ENCODE results near the gene ARL2. TPM values are rescaled to one million over a fixed set of nuclear protein-coding genes. Genes with fewer than 3 reads are reported as not detected.
A peak's percentile ranks its signal among the peaks of the same experiment; 100 is the strongest.

The ARL2 gene
- total RNA-seq, 2 donors from 2014 or later: 82.6 to 96.1 TPM

DNA sequence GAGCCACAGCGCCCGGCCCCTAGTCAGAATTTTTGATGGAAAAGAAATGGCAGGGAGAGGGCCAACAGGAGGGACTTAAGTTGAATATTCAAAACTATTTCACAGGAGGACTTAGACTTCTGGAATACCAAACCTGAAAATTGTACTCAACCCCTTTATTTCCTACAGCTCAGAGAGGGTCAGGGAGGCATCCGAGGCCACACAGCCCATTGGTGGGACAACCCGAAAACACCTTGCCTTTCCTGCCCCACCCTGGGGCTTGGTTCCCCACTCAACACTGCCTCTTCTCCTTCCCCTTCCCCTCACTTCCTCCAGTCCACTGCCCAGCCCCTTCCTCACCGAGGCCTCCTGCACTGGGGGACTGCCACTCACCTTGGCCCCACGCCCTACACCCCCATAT, 43.0 kb downstream of the ARL2 start:
- no peak for DNase-seq (ENCODE audit: low spot score in 2 of 2)
- no peaks in the 10 kb centered on the region for H3K36me3 Mint-ChIP-seq
- no peaks in the 10 kb centered on the region for H3K9me3 Mint-ChIP-seq
- ATAC-seq: no peak
- no peak overlapping the region for H3K27ac Mint-ChIP-seq

DNA sequence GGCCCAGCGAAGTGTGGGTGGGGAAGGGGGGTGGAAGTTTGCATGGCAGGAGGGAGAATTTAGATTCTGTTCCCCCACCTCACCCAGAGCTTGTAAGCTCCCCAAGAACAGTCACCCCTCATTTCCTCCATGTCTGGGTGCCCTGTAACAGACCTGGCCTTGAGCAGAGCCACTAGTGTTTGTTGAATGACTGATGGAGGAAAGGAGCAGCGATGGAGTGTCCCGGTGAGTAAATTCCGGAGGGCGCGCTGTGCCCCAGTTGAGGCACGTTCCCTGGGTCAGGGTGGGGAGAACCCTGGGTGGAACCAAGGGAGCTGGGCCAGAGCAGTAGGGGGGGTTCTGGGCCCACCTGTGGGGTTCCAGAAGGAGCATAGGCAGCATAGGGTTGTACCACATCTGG, 43.6 kb downstream of the ARL2 start:
- DNase-seq (ENCODE audit: low spot score in 2 of 2) (no peak), ATAC-seq (no peak)
- no peaks in the 10 kb centered on the region for H3K9me3 Mint-ChIP-seq
- H3K27ac Mint-ChIP-seq: no peak overlapping the region
- H3K36me3 Mint-ChIP-seq: no peaks in the 10 kb centered on the region

DNA sequence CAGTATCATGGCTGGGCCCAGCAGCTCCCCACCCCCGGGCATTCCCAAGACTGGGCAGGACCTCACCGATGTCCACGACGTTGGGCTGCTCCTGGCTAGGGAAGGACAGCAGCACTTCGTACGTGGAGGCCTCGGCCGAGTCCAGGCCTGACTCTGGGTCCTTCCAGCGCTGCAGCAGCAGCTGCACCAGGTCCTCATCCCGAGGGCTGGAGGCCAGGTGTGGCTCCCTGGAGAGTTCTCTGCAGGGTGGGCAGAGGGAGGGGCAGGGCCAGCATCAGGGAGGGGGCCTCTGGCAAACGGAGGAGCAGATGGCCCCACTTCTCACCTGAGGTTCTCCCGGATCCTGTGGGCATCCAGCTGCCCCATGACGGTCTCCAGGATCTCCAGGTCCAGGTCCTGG, 44.1 kb downstream of the ARL2 start:
- no peak overlapping the region for H3K27ac Mint-ChIP-seq

DNA sequence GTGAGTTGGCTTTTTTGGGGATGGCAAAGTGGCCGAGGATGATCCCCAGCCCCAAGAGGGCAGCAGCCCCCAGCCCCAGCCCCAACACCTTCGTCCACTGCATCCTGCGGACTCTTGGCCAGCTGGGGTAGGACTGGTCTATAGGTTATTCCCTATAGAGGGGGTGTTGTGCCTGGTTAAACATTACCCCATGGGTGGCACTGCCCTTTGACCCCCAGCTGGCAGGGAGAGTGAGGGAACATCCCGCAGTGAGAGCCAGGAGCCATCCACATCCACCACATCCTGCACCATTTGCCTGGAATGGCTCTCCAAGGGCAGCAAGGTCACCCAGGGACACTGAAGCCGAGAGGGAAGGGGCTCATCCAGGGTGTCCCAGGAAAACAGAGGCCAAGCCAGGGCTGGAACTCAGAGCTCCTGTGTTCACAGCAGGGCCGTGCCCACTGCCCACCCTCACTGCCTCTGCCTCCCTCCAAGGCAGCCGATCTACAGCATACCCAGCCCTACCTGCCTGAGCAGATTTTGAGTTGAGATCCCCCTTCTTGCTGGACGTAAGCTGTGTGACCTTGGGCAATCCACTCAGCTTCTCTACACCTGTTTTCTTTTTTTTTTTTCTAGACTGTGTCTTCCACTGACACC, 44.6 kb downstream of the ARL2 start, which contains the start of gene NAALADL1:
Gene NAALADL1, minus strand, starts transcription at position 135 of the 636 bp plus-strand sequence. Its CDS starts 32 bp downstream, at position 103.
- ATAC-seq (no peak), DNase-seq (ENCODE audit: low spot score in 2 of 2) (no peak)
- no peaks in the 10 kb centered on the region for H3K36me3 Mint-ChIP-seq
- H3K9me3 Mint-ChIP-seq: no peaks in the 10 kb centered on the region
- H3K27ac Mint-ChIP-seq: no peak within 1 kb of the TSS

More for the DNA sequence above, 44.1 kb downstream of the ARL2 start:
- H3K36me3 Mint-ChIP-seq: no peaks in the 10 kb centered on the region
- no peaks in the 10 kb centered on the region for H3K9me3 Mint-ChIP-seq
- DNase-seq (ENCODE audit: low spot score in 2 of 2) (no peak), ATAC-seq (no peak)

DNA sequence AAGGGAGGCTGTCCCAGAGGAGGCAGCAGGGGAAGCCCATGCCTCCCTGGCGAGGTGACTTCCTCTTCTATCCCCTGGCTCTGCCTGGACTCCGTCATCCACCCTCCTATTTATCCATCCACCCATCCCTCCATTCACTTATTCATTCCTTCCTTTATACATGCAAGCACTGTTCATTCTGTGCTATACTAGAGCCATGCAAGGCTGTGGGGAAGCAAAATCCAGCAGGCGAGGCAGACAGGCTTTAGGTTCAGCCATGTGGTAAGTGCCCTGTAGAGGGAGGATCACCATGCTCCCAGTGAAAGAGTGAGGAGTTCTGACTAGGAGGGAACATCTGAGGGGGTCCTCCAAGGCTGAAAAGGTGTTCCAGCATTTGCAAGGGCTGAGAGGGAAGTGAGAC, 45.6 kb downstream of the ARL2 start:
- Mint-ChIP-seq H3K36me3 (no peaks in the 10 kb centered on the region), H3K9me3 (no peaks in the 10 kb centered on the region), H3K27ac (no peak overlapping the region)
- DNase-seq (ENCODE audit: low spot score in 2 of 2): no peak
- ATAC-seq: no peak

DNA sequence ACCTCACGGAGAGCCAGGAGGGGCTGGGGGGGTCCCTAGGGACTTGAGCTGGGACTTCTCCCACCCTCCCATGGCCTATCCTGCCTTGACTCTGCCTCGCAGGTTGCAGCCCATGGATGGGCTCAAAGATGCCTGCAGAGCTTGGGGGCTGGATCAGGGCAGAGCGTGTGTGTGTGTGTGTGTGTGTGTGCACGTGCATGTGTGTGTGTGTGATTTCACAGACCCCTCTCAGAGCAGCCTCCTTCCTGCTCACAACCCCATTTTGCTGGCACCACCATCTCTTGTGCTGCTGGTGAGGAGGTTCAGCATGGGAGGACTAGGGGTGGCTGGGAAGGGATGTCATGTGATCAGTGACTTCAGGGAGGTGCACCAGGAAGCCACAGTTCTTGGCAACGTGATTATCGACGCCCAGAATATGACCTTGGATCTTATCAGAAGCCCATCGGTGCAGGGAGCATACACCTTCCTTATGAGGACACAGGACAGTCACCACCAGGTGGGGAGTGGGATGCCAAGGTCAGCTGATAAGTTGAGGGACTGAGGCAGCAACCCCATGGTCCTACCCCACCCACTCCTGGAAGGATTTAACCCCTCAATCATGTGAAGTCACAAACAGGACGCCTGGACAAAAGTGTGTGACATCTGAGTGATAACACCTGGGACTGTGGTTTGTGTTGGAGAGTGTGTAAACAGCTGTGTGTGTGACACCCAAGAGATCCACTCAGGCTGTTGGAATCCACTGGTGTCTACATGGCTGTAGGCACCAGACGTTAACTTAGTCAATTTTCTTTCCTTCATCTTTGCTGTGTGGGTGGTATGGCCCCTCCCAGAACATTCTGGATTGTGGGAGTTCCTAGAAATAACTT, 46.2 kb downstream of the ARL2 start:
- H3K27ac Mint-ChIP-seq: no peak overlapping the region

DNA sequence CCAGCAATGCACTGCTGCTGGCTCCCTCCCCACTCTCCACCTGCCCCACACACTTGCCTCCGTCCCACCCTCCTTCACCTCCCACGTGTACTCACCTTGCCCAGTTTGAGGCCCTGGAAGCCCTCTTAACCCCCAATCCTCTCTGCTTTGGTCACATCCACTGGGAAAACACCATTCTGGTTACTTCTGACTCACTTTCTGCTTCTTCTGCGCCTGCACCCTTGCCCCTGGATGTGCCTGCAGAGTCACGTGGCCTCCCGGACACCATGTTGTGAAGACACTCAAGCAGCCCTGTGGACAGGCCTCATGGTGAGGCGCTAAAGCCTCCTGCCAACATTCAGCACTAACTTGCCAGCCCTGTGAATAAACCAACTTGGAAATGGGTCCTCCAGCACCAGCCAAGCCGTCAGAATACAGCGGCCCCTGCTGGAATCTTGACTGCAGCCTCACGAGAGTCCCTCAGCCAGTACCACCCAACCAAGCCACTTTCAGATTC, 47.0 kb downstream of the ARL2 start:
- no peaks in the 10 kb centered on the region for H3K9me3 Mint-ChIP-seq
- ATAC-seq (peak in 1 of 2 donors; percentile 5), DNase-seq (ENCODE audit: low spot score in 2 of 2) (no peak)
- H3K27ac Mint-ChIP-seq: no peak overlapping the region
- H3K36me3 Mint-ChIP-seq: no peaks in the 10 kb centered on the region

More for the DNA sequence above, 46.2 kb downstream of the ARL2 start:
- ATAC-seq: no peak
- H3K9me3 Mint-ChIP-seq: no peaks in the 10 kb centered on the region
- no peak for DNase-seq (ENCODE audit: low spot score in 2 of 2)
- H3K36me3 Mint-ChIP-seq: no peaks in the 10 kb centered on the region

DNA sequence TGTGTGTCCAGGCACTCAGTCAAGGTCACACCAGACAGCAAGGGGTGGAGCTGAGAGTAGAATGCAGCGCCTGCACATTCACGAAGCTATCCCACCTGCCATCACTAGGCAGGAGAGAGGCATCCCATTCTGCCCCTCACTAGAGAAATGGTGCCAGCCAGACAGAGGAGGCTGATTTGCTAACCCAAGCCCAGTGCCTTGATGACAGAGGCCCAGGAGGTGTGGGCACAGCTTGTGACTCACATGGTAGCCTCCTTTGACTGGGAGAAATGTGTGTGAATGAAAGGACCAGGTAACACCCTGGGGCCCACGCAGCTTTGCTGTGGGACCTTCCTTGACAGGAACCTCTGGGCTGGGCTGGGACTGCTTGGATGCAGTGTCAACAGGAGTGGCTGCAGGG, 49.6 kb downstream of the ARL2 start:
- ATAC-seq (peak; percentile 24 to 26), DNase-seq (ENCODE audit: low spot score in 2 of 2) (no peak)
- Mint-ChIP-seq H3K9me3 (no peaks in the 10 kb centered on the region), H3K27ac (no peak overlapping the region), H3K36me3 (no peaks in the 10 kb centered on the region)

DNA sequence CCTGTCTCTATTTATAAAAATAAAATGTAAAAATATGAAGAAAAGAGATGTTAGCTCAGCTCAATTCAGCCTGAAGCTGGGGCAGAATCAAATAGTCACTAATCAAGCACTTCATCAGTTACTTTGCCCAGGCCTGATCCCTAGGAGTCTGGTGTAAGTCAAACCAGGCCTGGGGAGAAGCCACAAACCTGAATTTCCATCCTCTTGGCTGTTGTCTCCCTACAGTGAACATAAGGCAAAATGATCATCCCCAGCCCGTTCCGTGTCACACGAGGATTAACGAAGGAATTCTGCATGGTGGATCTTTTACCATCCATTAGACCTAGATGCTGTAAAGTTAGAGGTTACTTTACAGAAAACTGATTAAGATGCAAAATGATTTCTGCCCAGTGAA, 50.9 kb downstream of the ARL2 start:
- no peaks in the 10 kb centered on the region for H3K36me3 Mint-ChIP-seq
- ATAC-seq (no peak), DNase-seq (ENCODE audit: low spot score in 2 of 2) (no peak)
- H3K9me3 Mint-ChIP-seq: no peaks in the 10 kb centered on the region
- H3K27ac Mint-ChIP-seq: no peak overlapping the region

DNA sequence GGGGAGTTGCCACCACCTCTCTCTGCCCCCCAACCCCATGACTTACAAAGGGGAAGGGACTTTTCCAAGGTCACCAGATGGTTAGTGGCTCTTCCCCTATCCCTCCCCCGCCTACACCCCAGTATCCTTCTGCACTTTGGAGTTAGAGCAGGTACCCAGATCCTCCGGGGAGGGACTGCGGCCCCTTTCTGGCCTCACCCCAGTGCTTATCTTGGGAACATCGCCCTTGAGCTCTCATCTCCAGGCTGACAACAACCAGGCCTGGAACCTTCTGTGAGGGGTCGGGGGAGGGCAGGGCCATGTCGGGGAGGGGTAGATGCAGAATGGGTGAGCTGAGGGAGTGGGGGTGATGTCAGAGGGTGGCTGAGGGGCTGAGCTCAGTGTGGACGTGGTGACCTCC, 51.9 kb downstream of the ARL2 start:
- DNase-seq (ENCODE audit: low spot score in 2 of 2): no peak
- no peaks in the 10 kb centered on the region for H3K9me3 Mint-ChIP-seq
- H3K36me3 Mint-ChIP-seq: no peaks in the 10 kb centered on the region
- no peak overlapping the region for H3K27ac Mint-ChIP-seq
- no peak for ATAC-seq

DNA sequence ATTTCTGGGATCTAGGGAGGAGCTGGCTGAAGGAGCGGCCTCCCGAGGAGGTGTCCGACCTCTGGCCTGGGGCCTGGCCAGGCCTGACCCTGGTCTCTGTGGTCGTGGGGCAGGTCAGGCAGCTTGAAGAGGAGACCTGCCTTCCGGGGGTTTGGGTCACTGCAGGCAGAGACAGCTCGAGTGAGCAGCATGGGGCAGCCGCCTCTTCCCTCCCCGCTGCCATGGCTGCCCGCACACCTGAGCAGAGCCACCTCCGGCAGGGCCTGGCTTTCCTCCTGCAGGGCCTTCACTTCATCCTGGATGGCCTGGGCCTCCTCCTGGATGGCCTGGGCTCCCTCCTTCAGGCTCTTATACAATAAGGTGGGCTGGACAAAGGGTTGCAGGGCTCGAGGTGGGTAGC, 52.4 kb downstream of the ARL2 start:
- Mint-ChIP-seq H3K27ac (no peak overlapping the region), H3K36me3 (no peaks in the 10 kb centered on the region), H3K9me3 (no peaks in the 10 kb centered on the region)
- DNase-seq (ENCODE audit: low spot score in 2 of 2) (no peak), ATAC-seq (no peak)

DNA sequence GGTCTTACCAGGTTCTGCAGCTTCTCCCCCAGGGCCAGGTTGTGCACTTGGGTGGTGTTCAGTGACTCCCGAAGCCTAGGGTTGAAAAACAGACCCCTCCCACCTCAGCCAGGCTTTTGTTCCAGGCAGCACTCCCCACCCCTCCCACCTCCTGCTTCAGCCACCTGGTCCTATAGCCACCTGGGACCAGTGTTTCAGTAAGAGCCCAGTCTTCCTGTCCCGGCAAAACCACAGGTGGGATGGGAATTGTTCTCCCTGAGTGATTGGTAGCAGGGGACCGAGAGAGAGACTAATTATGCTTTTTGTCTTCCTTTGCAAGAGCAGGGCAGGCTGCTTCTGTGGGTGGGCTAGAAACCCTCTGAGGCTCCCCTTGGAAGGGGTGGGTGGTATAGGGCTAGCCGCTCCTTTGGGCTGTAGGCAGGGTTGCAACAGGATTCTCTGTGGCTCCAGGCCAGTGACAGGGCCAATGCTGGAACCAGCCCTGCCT, 52.9 kb downstream of the ARL2 start:
- no peak for DNase-seq (ENCODE audit: low spot score in 2 of 2)
- Mint-ChIP-seq H3K9me3 (no peaks in the 10 kb centered on the region), H3K27ac (no peak overlapping the region), H3K36me3 (no peaks in the 10 kb centered on the region)
- no peak for ATAC-seq

DNA sequence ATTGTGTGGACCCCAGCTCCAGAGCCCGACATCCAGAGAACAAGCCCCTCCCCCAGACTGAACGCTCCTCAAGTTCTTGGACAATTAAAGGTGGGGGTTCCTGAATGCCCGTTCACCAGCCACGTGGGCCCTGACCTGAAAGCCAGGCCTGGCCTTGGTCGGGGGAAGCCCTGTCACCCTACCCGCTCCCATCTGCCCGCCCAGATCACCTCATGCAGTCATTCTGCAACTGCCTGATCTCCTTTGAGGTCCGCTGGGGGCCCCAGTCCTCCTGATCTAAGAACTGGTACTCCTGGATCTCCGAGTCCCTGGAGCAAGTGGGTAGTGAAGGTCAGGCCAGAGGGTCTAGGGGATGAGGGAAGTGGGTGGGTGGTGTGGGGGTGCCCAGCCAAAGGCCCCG, 53.5 kb downstream of the ARL2 start:
- no peak overlapping the region for H3K27ac Mint-ChIP-seq
- no peaks in the 10 kb centered on the region for H3K9me3 Mint-ChIP-seq
- no peaks in the 10 kb centered on the region for H3K36me3 Mint-ChIP-seq
- ATAC-seq (no peak), DNase-seq (ENCODE audit: low spot score in 2 of 2) (no peak)

DNA sequence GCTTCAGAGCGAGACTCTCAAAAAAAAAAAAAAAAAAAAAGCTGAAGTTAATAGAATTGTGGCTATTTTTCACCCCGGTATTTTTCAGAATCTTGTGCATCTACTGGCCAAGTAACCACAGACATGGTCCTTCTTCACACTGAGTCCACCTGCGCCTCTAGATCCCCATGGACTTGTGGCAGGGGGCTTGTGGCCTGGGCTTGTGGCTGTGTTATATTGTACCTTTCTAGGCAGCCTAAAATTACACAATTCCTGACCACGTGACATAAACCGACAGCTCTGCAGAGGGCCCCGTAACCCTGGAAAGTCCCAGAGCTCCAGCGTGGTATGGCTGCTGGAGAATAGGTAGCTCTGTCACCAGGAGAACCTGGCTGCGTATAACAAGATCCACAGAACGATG, 55.3 kb downstream of the ARL2 start:
- DNase-seq (ENCODE audit: low spot score in 2 of 2) (no peak), ATAC-seq (no peak)
- H3K27ac Mint-ChIP-seq: no peak overlapping the region
- no peaks in the 10 kb centered on the region for H3K9me3 Mint-ChIP-seq
- no peaks in the 10 kb centered on the region for H3K36me3 Mint-ChIP-seq
